Measurements from ENCODE around the gene PLEKHG1.

PLEKHG1 gene

DNA sequence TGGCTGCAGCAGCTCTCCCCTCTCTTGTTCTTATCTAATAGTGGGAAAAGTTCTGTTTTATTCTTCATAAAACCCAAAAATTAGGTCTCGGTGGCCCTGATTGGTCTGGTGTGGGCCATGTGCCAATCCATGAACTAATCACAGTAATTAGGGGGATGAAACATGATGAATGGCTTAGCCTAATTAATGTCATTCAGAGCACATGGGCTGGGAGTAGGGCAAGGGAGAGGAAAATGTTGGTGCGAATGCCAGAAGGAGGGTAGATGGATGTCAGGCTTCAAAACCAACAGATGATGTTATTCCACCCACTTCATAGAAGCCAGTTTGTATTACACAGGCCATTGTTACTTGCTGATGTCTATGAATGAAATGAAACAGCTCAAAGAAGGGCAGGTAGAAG lies 46.5 kb downstream of the PLEKHG1 start:
- no peak for DNase-seq (ENCODE audit: low read depth, low spot score)
- no peak overlapping the region for H3K4me3 ChIP-seq (ENCODE audit: low read depth, low read length)
- TF ChIP-seq, protein P1, sequence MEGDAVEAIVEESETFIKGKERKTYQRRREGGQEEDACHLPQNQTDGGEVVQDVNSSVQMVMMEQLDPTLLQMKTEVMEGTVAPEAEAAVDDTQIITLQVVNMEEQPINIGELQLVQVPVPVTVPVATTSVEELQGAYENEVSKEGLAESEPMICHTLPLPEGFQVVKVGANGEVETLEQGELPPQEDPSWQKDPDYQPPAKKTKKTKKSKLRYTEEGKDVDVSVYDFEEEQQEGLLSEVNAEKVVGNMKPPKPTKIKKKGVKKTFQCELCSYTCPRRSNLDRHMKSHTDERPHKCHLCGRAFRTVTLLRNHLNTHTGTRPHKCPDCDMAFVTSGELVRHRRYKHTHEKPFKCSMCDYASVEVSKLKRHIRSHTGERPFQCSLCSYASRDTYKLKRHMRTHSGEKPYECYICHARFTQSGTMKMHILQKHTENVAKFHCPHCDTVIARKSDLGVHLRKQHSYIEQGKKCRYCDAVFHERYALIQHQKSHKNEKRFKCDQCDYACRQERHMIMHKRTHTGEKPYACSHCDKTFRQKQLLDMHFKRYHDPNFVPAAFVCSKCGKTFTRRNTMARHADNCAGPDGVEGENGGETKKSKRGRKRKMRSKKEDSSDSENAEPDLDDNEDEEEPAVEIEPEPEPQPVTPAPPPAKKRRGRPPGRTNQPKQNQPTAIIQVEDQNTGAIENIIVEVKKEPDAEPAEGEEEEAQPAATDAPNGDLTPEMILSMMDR (IDR thresholded peaks at IDR 0.05; ENCODE audit: low read depth, low read length) = no peak
- in situ Hi-C loops (cut with HindIII; ENCODE audit: low sequenced_read_pairs) = no loop called here

DNA sequence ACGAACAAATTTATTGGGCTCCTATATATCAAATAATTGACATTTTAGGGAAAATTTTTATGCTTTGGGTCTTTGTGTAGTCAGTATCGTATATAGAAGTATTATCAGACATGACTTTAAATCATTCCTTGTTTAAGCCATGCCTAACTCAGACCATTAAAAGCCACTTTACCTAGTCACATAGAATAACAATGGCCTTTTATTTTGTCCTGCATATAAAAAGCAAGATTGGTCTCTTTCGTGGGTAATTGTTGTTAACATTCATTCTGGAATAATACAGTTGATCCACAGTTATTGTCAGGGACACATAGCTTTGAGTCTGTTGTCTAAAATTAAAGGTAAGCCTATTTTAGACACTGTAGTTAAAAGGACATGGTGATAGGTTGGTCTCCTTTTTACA lies 47.4 kb downstream of the PLEKHG1 start:
- no peak for DNase-seq (ENCODE audit: low read depth, low spot score)
- TF ChIP-seq, protein P1 (IDR thresholded peaks at IDR 0.05; ENCODE audit: low read depth, low read length) = no peak
- no peak overlapping the region for H3K4me3 ChIP-seq (ENCODE audit: low read depth, low read length)
- in situ Hi-C loops (cut with HindIII; ENCODE audit: low sequenced_read_pairs) = no loop called here

Measured in astrocyte of the spinal cord (primary cell).